ENCODE results near the gene ZNF511. TPM values are rescaled to one million over a fixed set of nuclear protein-coding genes. Genes with fewer than 3 reads are reported as not detected.

Gene ZNF511
- total and polyA plus RNA-seq, 2 donors (not counting 1 experiment from before 2014, with no cell fraction given), result 30.7 to 45.1 TPM

- no peak overlapping the region for H3K27ac ChIP-seq (ENCODE audit: low read length in 2 of 2)
- peaks cover 30% of the 10 kb centered on the region for H3K4me1 Mint-ChIP-seq
- no peak for ATAC-seq (ENCODE audit: low read depth)
- H3K79me2 ChIP-seq (ENCODE audit: control insufficient read depth, insufficient read depth, low read length), result peaks cover 21% of the 10 kb centered on the region
- H3K4me3 Mint-ChIP-seq, result no peak overlapping the region
- H3K27me3 Mint-ChIP-seq, result no peaks in the 10 kb centered on the region
- no peak overlapping the region for H3K27ac Mint-ChIP-seq
- H3K4me1 ChIP-seq (ENCODE audit: control insufficient read depth in 2 of 2, insufficient read depth in 2 of 2, low read length in 2 of 2), result peaks cover 20 to 39% of the 10 kb centered on the region in 2 donors
- DNase-seq, result peak; percentile 41
- H3K4me2 ChIP-seq (replicated peaks; ENCODE audit: low read depth, low read length, poor library complexity, severe bottlenecking), result no peak overlapping the region
- H4K20me1 ChIP-seq (ENCODE audit: control insufficient read depth, insufficient read depth, low read length, poor library complexity, severe bottlenecking), result peaks cover 21% of the 10 kb centered on the region
- H3K27me3 ChIP-seq (replicated peaks in 1 of 4; ENCODE audit: control extremely low read depth in 1 of 4, control insufficient read depth in 3 of 4, insufficient read depth in 4 of 4, low read length in 3 of 4), result no peaks in the 10 kb centered on the region
- no peak overlapping the region for H3K9ac ChIP-seq (ENCODE audit: low read length)
- TF ChIP-seq CTCF (IDR thresholded peaks at IDR 0.05) (no peak), EZH2 (IDR thresholded peaks at IDR 0.05; ENCODE audit: borderline replicate concordance, insufficient read depth, low read depth, low read length, poor library complexity, severe bottlenecking) (no peak)
- H3K9me3 Mint-ChIP-seq (ENCODE audit: insufficient read depth), result no peaks in the 10 kb centered on the region
- H3K36me3 ChIP-seq (replicated peaks in 1 of 2; ENCODE audit: control extremely low read depth in 1 of 2, control insufficient read depth in 1 of 2, extremely low read depth in 1 of 2, insufficient read depth in 2 of 2, low read length in 1 of 2), result peaks cover 0 to 12% of the 10 kb centered on the region in 2 experiments
- ChIA-PET CTCF (interaction anchor here (1.0 to 1.2 kb wide), 2 partner anchors 10 to 160 kb away, joined by 3 read pairs; no protein-coding TSS in a partner anchor), POLR2A (interaction anchor here (1.3 kb wide), 1 partner anchor 16 kb away, joined by 3 read pairs; no protein-coding TSS in a partner anchor)
- no peak overlapping the region for H2AFZ ChIP-seq (ENCODE audit: insufficient read depth, low read depth, low read length, poor library complexity, severe bottlenecking)
- H3K4me3 ChIP-seq (ENCODE audit: control extremely low read depth in 1 of 5, extremely low read depth in 1 of 5, insufficient read depth in 1 of 5, low read depth in 2 of 5, low read length in 4 of 5), result no peak overlapping the region
- 72% methylated on average over 6 of the region's 6 CpGs for WGBS (ENCODE audit: insufficient coverage)
- intact Hi-C loops (cut with micrococcal nuclease), result loop anchor here (5.0 kb wide), 1 partner anchor 52 kb away; the partner anchor contains the start of genes TUBGCP2 and ZNF511
- peaks cover 0 to 17% (median 0%) of the 10 kb centered on the region in 3 donors for H3K9me3 ChIP-seq (ENCODE audit: control extremely low read depth in 1 of 3, control insufficient read depth in 2 of 3, insufficient read depth in 1 of 3, low read length in 2 of 3)
These were observed 50.8 kb downstream of the ZNF511 start for GRCh38 chr10:133359554-133359971.

GRCh38 chr10:133359972-133360610 is 51.4 kb downstream of the ZNF511 start:
- H3K9me3 Mint-ChIP-seq (ENCODE audit: insufficient read depth), result no peaks in the 10 kb centered on the region
- H3K27me3 Mint-ChIP-seq, result no peaks in the 10 kb centered on the region
- peak overlapping the region; percentile 74 for H3K27ac Mint-ChIP-seq
- ChIA-PET CTCF (interaction anchor here (1.3 kb wide), 1 partner anchor 30 kb away, joined by 5 read pairs; no protein-coding TSS in a partner anchor), POLR2A (interaction anchor here (1.3 kb wide), 1 partner anchor 15 kb away, joined by 3 read pairs; no protein-coding TSS in a partner anchor)
- Histone ChIP-seq H2AFZ (ENCODE audit: insufficient read depth, low read depth, low read length, poor library complexity, severe bottlenecking) (no peak overlapping the region), H3K4me1 (ENCODE audit: control insufficient read depth in 2 of 2, insufficient read depth in 2 of 2, low read length in 2 of 2) (peaks cover 20 to 37% of the 10 kb centered on the region in 2 donors), H3K9me3 (ENCODE audit: control extremely low read depth in 1 of 3, control insufficient read depth in 2 of 3, insufficient read depth in 1 of 3, low read length in 2 of 3) (peaks cover 0 to 17% (median 0%) of the 10 kb centered on the region in 3 donors), H3K27me3 (replicated peaks in 1 of 4; ENCODE audit: control extremely low read depth in 1 of 4, control insufficient read depth in 3 of 4, insufficient read depth in 4 of 4, low read length in 3 of 4) (no peaks in the 10 kb centered on the region), H3K79me2 (ENCODE audit: control insufficient read depth, insufficient read depth, low read length) (peaks cover 16% of the 10 kb centered on the region), H3K9ac (ENCODE audit: low read length) (no peak overlapping the region), H3K4me2 (replicated peaks; ENCODE audit: low read depth, low read length, poor library complexity, severe bottlenecking) (no peak overlapping the region), H4K20me1 (ENCODE audit: control insufficient read depth, insufficient read depth, low read length, poor library complexity, severe bottlenecking) (peaks cover 21% of the 10 kb centered on the region), H3K36me3 (replicated peaks in 1 of 2; ENCODE audit: control extremely low read depth in 1 of 2, control insufficient read depth in 1 of 2, extremely low read depth in 1 of 2, insufficient read depth in 2 of 2, low read length in 1 of 2) (peaks cover 0 to 13% of the 10 kb centered on the region in 2 experiments), H3K27ac (ENCODE audit: low read length in 2 of 2) (no peak overlapping the region), H3K4me3 (ENCODE audit: control extremely low read depth in 1 of 5, extremely low read depth in 1 of 5, insufficient read depth in 1 of 5, low read depth in 2 of 5, low read length in 4 of 5) (no peak overlapping the region)
- intact Hi-C loops (cut with micrococcal nuclease), result loop anchor here (5.0 kb wide), 1 partner anchor 53 kb away; the partner anchor contains the start of genes TUBGCP2 and ZNF511
- ATAC-seq (ENCODE audit: low read depth) (no peak), DNase-seq (no peak)
- H3K4me1 Mint-ChIP-seq, result peaks cover 30% of the 10 kb centered on the region
- no peak overlapping the region for H3K4me3 Mint-ChIP-seq
- 91% methylated on average over 17 of the region's 17 CpGs for WGBS (ENCODE audit: insufficient coverage)
- TF ChIP-seq EZH2 (IDR thresholded peaks at IDR 0.05; ENCODE audit: borderline replicate concordance, insufficient read depth, low read depth, low read length, poor library complexity, severe bottlenecking), result no peak
- no peak for TF ChIP-seq CTCF (IDR thresholded peaks at IDR 0.05)
